ENCODE data around the gene FAAP20.
"Not testable (repeated sequence)": the region's sequence is repeated elsewhere in the genome, so short reads cannot be mapped to it uniquely, and the experiment has no call there.

- TF ChIP-seq EZH2 (IDR thresholded peaks at IDR 0.05; ENCODE audit: insufficient read depth, poor library complexity, severe bottlenecking); EZH2phosphoT487 (IDR thresholded peaks at IDR 0.05; ENCODE audit: insufficient read depth, low read depth): not testable (repeated sequence)
Measured at GRCh38 chr1:2147869-2148268, 46.7 kb downstream of the FAAP20 start.
